T-helper 1 cell treated with Interleukin-12 subunit alpha and Interleukin-12 subunit beta and Interleukin-4 antibody, amounts not matched to agents 30 μg/mL and 1 μg/mL, for 36 hours (primary cell): ENCODE data around the gene SH2D7.

Experiments used
- H3K27ac Mint-ChIP-seq: one replicate; pipeline ENCODE4 v1.8.0; 2021; ENCODE audit warnings: mild to moderate bottlenecking, mixed read lengths
- H3K27me3 Mint-ChIP-seq: one replicate; pipeline ENCODE4 v1.8.0; 2021; ENCODE audit warnings: low read depth, mixed read lengths
- H3K36me3 Mint-ChIP-seq: one replicate; pipeline ENCODE4 v1.8.0; 2021; ENCODE audit warnings: low read depth, mixed read lengths
- H3K4me1 Mint-ChIP-seq: one replicate; pipeline ENCODE4 v1.8.0; 2021; ENCODE audit warnings: low read depth, mixed read lengths
- H3K4me3 Mint-ChIP-seq: one replicate; pipeline ENCODE4 v1.8.0; 2021; ENCODE audit warnings: mild to moderate bottlenecking, moderate library complexity, mixed read lengths
- H3K9me3 Mint-ChIP-seq: one replicate; pipeline ENCODE4 v1.8.0; 2021; ENCODE audit warnings: mixed read lengths

Gene SH2D7

GRCh38 chr15:78069052-78069414 lies 23.3 kb upstream of the SH2D7 start:
- Mint-ChIP-seq H3K9me3 (no peaks in the 10 kb centered on the region), H3K4me3 (peak overlapping the region; percentile 78), H3K27me3 (no peaks in the 10 kb centered on the region), H3K4me1 (peaks cover 59% of the 10 kb centered on the region), H3K27ac (peak overlapping the region; percentile 92), H3K36me3 (peaks cover 20% of the 10 kb centered on the region)

DNA sequence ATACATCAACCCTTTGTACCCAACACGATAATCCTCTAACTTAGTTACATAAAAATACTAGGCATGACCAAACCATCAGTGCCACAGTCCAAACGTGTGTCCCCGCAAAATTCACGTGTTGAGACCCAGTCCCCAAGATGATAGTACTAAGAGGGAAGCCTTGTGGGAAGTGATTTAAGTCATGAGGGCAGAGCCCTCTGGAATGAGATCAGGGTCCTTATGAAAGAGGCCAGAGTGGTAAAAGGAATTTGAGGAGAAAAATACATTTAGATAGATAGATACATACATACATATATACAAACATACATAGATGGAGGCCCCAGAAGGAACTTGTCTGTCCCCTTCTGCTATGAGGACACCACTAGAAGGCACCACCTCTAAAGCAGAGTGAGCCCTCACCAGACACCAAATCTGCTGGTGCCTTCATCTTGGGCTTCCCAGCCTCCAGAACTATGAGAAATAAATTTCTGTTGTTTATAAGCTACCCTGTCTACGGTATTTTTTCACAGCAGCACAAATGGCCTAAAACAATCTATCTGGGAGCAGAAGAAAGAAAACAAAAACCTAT lies 22.8 kb upstream of the SH2D7 start:
- Mint-ChIP-seq H3K27me3 (no peaks in the 10 kb centered on the region), H3K36me3 (peaks cover 24% of the 10 kb centered on the region), H3K27ac (peak overlapping the region; percentile 92), H3K9me3 (no peaks in the 10 kb centered on the region), H3K4me3 (peak overlapping the region; percentile 78), H3K4me1 (peaks cover 63% of the 10 kb centered on the region)

- Mint-ChIP-seq H3K27me3 (no peaks in the 10 kb centered on the region), H3K27ac (peak overlapping the region; percentile 92), H3K4me3 (peak overlapping the region; percentile 78), H3K36me3 (peaks cover 28% of the 10 kb centered on the region), H3K4me1 (peaks cover 67% of the 10 kb centered on the region), H3K9me3 (no peaks in the 10 kb centered on the region)
Observed at GRCh38 chr15:78070049-78070700, 22.2 kb upstream of the SH2D7 start.

DNA sequence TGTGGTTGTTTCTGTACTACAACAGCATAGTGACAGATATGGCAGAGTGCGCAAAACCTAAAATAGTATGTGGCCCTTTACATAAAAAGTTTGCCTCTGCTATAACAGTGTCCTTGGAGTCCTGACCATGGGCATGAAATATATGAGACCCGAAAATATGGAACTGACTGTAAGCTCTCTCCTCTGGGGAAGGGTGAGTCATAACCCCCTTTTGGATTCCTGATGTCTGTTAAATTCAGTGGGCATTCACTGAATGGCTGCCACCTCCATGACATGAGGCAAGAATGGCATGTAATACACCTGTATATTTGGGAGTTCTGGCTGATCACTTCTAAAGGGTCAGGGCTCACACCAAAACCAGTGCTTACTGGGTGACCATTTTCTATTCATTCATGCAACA lies 21.0 kb upstream of the SH2D7 start:
- H3K9me3 Mint-ChIP-seq: no peaks in the 10 kb centered on the region
- H3K27ac Mint-ChIP-seq: peak overlapping the region; percentile 31
- peaks cover 31% of the 10 kb centered on the region for H3K36me3 Mint-ChIP-seq
- no peaks in the 10 kb centered on the region for H3K27me3 Mint-ChIP-seq
- H3K4me3 Mint-ChIP-seq: no peak overlapping the region
- H3K4me1 Mint-ChIP-seq: peaks cover 77% of the 10 kb centered on the region

GRCh38 chr15:78072080-78072892 lies 20.1 kb upstream of the SH2D7 start:
- H3K27me3 Mint-ChIP-seq: no peaks in the 10 kb centered on the region
- peak overlapping the region; percentile 85 for H3K27ac Mint-ChIP-seq
- H3K4me1 Mint-ChIP-seq: peaks cover 70% of the 10 kb centered on the region
- H3K4me3 Mint-ChIP-seq: peak overlapping the region; percentile 57
- no peaks in the 10 kb centered on the region for H3K9me3 Mint-ChIP-seq
- peaks cover 33% of the 10 kb centered on the region for H3K36me3 Mint-ChIP-seq

GRCh38 chr15:78073046-78073787 lies 19.1 kb upstream of the SH2D7 start:
- Mint-ChIP-seq H3K9me3 (no peaks in the 10 kb centered on the region), H3K27me3 (no peaks in the 10 kb centered on the region), H3K27ac (peak overlapping the region; percentile 85), H3K36me3 (peaks cover 33% of the 10 kb centered on the region), H3K4me3 (peak overlapping the region; percentile 57), H3K4me1 (peaks cover 66% of the 10 kb centered on the region)

DNA sequence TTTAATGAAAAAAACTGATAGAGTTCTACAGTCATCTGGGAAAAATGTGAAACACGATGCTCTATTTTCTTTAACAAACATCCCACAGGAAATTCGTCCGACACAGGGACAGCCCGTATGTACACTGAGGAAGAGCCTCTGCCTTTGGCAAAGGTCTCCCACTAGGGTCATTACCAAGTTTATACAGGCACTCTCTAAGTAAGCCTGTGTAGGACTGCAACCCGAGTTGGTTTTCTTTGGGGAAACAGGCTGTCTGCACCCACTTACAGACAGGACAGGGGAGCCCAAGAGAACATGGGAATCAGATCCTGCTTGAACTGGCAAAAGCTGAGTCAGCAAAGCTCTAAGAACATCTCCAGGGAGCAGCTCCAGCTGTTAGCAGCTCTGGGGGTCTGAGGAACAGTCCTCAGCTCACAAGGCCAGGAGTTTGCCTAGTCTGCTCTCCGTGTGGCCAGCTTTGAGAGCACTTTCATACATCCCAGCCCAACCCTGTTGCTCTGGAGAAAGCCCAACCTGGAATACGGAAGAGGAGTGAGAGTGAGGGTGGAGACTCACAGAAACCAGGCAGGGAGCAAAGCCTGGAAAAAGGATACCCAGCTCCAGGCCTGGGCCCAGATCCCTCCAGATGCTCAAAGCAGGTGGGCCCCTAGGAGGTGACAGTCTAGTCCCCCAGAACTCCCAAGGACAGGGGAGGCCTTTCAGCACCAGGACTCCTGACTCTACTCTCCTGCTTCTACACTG lies 16.7 kb upstream of the SH2D7 start:
- peak overlapping the region; percentile 100 for H3K4me3 Mint-ChIP-seq
- no peaks in the 10 kb centered on the region for H3K27me3 Mint-ChIP-seq
- no peaks in the 10 kb centered on the region for H3K9me3 Mint-ChIP-seq
- H3K36me3 Mint-ChIP-seq: peaks cover 28% of the 10 kb centered on the region
- peaks cover 42% of the 10 kb centered on the region for H3K4me1 Mint-ChIP-seq
- H3K27ac Mint-ChIP-seq: peak overlapping the region; percentile 72

DNA sequence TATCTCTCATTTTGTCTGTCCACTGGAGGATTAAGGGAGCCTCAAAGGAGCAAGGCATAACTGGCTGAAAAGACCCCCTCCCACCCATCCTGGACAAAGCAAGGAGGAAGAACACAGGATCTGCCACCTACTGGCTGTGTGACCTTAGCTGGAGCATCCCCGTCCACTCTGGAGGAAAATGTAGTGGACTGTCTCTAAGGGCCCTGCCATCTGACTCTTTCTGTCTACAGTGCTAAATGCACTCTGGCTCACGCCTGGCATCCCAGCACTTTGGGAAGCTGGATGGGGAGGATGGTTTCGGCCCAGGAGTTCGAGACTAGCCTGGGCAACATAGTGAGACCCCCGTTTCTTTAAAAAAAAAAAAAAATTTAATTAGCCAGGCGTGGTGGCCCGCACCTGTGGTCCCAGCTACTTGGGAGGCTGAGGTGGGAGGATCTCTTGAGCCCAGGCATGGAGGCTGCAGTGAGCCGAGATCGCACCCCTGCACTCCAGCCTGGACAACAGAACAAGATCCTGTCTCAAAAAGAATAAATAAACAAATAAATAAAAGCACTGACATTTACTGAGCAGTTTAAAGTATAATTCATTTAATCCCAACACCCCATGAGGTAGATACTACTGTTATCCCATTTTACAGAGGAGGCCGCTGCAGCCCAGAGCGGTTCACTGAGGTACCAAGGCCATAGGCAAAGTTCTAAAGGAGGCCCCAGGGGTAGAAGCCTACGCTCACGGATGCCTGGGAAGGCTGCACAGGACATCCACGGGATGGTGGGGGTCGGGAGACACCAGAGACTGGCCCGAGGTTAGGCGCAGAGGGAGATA lies 15.9 kb upstream of the SH2D7 start:
- H3K4me3 Mint-ChIP-seq: peak overlapping the region; percentile 100
- peaks cover 40% of the 10 kb centered on the region for H3K4me1 Mint-ChIP-seq
- peaks cover 24% of the 10 kb centered on the region for H3K36me3 Mint-ChIP-seq
- no peaks in the 10 kb centered on the region for H3K27me3 Mint-ChIP-seq
- H3K27ac Mint-ChIP-seq: peak overlapping the region; percentile 88
- no peaks in the 10 kb centered on the region for H3K9me3 Mint-ChIP-seq

- H3K9me3 Mint-ChIP-seq: no peaks in the 10 kb centered on the region
- peaks cover 39% of the 10 kb centered on the region for H3K4me1 Mint-ChIP-seq
- peak within 1 kb of the TSS; percentile 88 for H3K27ac Mint-ChIP-seq
- H3K27me3 Mint-ChIP-seq: no peaks in the 10 kb centered on the region
- peaks cover 19% of the 10 kb centered on the region for H3K36me3 Mint-ChIP-seq
- peak within 1 kb of the TSS; percentile 100 for H3K4me3 Mint-ChIP-seq
Observed at GRCh38 chr15:78077053-78077870, 15.1 kb upstream of the SH2D7 start, which contains the start of gene TBC1D2B. Gene TBC1D2B, minus strand, starts transcription at chr15:78077711. Its CDS starts 59 bp downstream, at chr15:78077652.

DNA sequence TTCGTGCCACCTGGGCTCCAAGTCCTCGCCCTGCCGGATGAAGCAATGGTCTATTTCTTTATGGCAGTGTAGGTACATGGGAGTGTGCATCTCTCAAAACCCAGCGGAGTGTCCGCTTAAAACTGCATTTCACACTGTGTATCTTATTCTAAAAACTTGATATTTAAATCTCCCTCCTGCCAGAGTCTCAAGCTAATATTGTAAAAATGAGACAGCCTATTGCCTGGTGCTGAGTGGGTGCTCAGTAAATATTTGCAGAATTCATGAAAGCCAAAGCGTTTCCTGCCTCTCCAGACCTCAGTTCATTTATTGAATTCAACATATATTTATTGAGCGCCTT lies 14.5 kb upstream of the SH2D7 start:
- Mint-ChIP-seq H3K4me1 (peaks cover 38% of the 10 kb centered on the region), H3K9me3 (no peaks in the 10 kb centered on the region), H3K27me3 (no peaks in the 10 kb centered on the region), H3K27ac (peak overlapping the region; percentile 80), H3K4me3 (peak overlapping the region; percentile 84), H3K36me3 (peaks cover 19% of the 10 kb centered on the region)

DNA sequence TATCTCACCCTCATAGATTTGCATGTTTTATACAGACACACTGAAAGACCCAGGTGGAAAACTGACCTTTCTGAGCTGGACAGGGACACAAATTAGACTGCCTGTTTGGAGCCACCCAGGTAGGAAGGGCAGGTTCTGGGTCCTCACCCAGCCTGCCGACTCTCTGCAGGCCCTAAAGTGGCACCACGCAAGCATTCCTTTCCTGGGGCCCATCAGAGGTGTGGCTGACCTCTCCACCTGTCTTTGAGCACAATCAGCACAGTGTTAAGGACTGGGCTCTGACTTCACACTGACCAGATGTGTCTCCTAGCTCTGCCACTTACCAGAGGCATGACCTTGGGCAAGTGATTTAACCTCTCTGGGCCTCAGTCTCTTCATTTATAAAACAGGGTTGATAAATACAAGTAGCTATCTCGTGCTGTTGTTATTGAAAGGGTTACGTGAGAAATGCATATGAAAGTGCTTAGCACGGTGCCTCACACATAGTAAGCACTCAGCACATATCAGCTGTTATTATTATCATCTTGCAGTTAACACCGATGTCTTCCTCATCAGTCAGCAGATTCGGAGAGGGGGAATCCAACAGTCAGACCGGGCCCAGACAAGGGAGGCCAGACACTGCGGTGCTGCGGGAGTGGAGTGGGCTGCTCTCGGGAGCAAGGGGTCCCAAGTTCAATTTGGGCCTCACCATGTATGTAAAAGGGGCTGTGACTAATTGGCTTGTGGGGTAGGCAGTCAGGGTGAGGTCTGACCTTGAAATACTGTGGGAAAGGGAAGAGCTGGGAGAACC lies 12.9 kb upstream of the SH2D7 start:
- Mint-ChIP-seq H3K27ac (no peak overlapping the region), H3K4me3 (no peak overlapping the region), H3K27me3 (no peaks in the 10 kb centered on the region)

GRCh38 chr15:78080088-78080460 lies 12.3 kb upstream of the SH2D7 start:
- H3K27ac Mint-ChIP-seq: no peak overlapping the region
- H3K36me3 Mint-ChIP-seq: peaks cover 11% of the 10 kb centered on the region
- no peaks in the 10 kb centered on the region for H3K27me3 Mint-ChIP-seq
- no peak overlapping the region for H3K4me3 Mint-ChIP-seq
- H3K9me3 Mint-ChIP-seq: no peaks in the 10 kb centered on the region
- peaks cover 37% of the 10 kb centered on the region for H3K4me1 Mint-ChIP-seq

More for the DNA sequence above, 12.9 kb upstream of the SH2D7 start:
- H3K36me3 Mint-ChIP-seq: peaks cover 15% of the 10 kb centered on the region
- H3K4me1 Mint-ChIP-seq: peaks cover 40% of the 10 kb centered on the region
- no peaks in the 10 kb centered on the region for H3K9me3 Mint-ChIP-seq
